ENCODE measurements around the gene LRAT.

The LRAT gene

GRCh38 chr4:154743683-154744340 lies at the start of gene LRAT:
Gene LRAT (plus strand): TSS chr4:154744000. CDS start chr4:154744327, 327 bp downstream.
- no peak for TF ChIP-seq CTCF (conservative IDR thresholded peaks at IDR 0.05; ENCODE audit: low read length)
- peak within 1 kb of the TSS; percentile 15 for H3K4me3 ChIP-seq (ENCODE audit: low read length)
- no peak for DNase-seq (ENCODE audit: low read depth)

GRCh38 chr4:154707877-154708276 lies 35.9 kb upstream of the LRAT start:
- no peak for DNase-seq (ENCODE audit: low read depth)
- H3K4me3 ChIP-seq (ENCODE audit: low read length), result no peak overlapping the region
- TF ChIP-seq CTCF (conservative IDR thresholded peaks at IDR 0.05; ENCODE audit: low read length), result no peak

DNA sequence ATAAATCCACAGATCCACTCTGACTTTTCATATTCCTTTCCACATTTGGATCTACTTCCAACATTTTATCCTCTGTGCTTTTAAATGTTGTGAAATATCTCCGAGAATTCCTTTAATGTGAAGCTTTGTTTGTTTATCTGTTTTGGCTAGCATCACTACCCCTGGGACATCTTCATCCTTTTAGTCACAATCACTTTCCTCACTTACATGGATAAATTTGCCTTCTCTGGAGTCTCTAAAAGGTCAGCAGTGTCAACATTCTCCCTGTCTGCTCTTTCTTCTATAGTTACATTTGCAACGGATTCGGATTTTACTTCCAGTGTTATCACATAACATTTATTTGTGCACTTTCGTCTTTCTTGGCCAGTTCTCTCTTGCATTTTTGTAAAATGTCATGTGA lies 34.2 kb upstream of the LRAT start:
- DNase-seq (ENCODE audit: low read depth), result no peak
- no peak overlapping the region for H3K4me3 ChIP-seq (ENCODE audit: low read length)
- no peak for TF ChIP-seq CTCF (conservative IDR thresholded peaks at IDR 0.05; ENCODE audit: low read length)

DNA sequence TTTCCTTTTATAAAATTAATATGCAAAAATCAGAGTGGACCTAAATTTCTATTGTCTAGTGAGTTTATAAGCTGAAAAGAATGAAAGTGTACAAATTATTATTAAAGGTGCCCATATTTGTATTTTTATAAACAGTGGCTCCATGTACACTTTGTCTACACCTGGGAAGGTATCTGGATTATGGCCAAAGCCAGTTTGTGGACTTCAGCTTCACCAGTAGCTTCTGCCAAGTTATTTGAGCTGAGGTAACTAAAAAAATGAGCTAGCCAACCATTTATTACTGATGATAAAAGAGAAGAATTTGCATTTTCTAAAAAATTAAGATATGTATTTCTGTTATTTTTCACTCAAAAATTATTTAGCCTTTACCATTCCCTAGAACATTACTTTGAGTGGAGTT lies 32.3 kb upstream of the LRAT start:
- H3K4me3 ChIP-seq (ENCODE audit: low read length), result no peak overlapping the region
- no peak for DNase-seq (ENCODE audit: low read depth)
- TF ChIP-seq CTCF (conservative IDR thresholded peaks at IDR 0.05; ENCODE audit: low read length), result no peak

DNA sequence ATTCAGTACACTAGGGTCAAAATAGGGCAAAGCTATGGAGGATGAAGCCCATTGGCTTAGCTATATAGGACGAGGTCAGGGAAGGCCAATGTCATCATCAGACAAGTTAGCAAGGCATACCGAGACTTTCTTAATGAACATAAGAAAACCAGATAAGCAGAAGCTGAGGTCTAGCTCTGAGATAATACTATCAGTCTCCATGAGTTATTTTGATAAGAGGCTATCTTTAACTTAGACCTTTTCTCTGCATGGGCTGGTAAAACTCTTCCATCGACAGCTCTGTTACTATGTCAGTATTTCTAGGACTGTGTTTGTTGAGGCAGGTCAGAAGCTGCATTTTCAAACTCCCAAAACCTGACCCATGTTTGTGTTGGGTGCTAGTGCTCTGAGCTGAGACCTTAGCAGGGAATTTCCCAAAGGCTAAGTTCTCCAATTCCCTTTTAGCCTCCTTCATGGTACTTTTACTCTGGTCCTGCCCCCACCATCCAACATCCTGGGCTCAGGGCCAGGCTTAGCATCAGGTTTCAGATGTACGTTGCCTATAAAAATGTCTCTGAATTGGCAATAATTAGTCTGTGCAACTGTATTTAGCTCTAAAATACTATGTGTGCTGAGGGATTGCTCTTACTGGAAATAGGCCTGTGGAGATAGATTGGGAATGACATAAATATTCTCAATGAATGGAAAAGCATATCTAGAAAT lies 29.3 kb upstream of the LRAT start:
- no peak overlapping the region for H3K4me3 ChIP-seq (ENCODE audit: low read length)
- no peak for TF ChIP-seq CTCF (conservative IDR thresholded peaks at IDR 0.05; ENCODE audit: low read length)
- DNase-seq (ENCODE audit: low read depth), result no peak

DNA sequence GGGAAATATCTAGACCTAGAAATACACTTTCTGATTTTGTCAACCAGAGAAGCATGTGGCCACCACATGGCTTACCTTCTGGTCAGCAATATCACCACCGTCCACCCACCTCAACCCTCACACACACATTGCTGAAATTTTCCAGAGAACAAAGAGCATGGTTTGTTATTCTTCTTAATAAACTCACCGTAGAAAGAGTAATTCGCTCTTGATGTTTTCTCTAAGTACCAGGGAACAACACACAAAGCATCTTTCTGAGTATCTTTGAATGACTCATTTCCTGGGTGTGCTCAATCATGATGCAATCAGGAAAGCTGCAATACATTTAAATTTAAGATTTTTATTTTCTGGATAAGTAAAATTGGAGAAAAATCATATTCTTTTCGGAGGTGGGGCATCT lies 24.7 kb upstream of the LRAT start:
- no peak for TF ChIP-seq CTCF (conservative IDR thresholded peaks at IDR 0.05; ENCODE audit: low read length)
- peak; percentile 11 for DNase-seq (ENCODE audit: low read depth)
- H3K4me3 ChIP-seq (ENCODE audit: low read length), result no peak overlapping the region

- no peak for TF ChIP-seq CTCF (conservative IDR thresholded peaks at IDR 0.05; ENCODE audit: low read length)
- no peak for DNase-seq (ENCODE audit: low read depth)
- H3K4me3 ChIP-seq (ENCODE audit: low read length), result no peak overlapping the region
These were observed 23.7 kb upstream of the LRAT start for GRCh38 chr4:154720123-154720522.

Data from AG10803 (cell line).